ENCODE results near the gene F9.

GRCh38 chrX:139600105-139600504 lies 69.6 kb downstream of the F9 start:
- TF ChIP-seq CTCF (IDR thresholded peaks at IDR 0.05; ENCODE audit: low read length) (no peak), EZH2 (optimal IDR thresholded peaks at IDR 0.05; ENCODE audit: low read depth, low read length) (no peak)

Measured in MM.1S (cell line).